HG03175 (cell line): ENCODE results near the gene PARP15.

ENCODE experiments used
- ATAC-seq: cut with Tn5 transposase; IDR thresholded peaks from one replicate; pipeline ENCODE4 v1.9.1; 2021; ENCODE audit warnings: mild to moderate bottlenecking, moderate library complexity; ENCODE audit not compliant: unreplicated experiment

PARP15 gene

DNA sequence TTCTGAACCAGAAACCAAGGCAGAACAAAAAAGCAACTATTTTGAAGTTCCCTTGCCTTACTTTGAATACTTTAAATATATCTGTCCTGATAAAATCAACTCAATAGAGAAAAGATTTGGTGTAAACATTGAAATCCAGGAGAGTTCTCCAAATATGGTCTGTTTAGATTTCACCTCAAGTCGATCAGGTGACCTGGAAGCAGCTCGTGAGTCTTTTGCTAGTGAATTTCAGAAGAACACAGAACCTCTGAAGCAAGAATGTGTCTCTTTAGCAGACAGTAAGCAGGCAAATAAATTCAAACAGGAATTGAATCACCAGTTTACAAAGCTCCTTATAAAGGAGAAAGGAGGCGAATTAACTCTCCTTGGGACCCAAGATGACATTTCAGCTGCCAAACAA lies 8.7 kb upstream of the PARP15 start:
- ATAC-seq: no peak

DNA sequence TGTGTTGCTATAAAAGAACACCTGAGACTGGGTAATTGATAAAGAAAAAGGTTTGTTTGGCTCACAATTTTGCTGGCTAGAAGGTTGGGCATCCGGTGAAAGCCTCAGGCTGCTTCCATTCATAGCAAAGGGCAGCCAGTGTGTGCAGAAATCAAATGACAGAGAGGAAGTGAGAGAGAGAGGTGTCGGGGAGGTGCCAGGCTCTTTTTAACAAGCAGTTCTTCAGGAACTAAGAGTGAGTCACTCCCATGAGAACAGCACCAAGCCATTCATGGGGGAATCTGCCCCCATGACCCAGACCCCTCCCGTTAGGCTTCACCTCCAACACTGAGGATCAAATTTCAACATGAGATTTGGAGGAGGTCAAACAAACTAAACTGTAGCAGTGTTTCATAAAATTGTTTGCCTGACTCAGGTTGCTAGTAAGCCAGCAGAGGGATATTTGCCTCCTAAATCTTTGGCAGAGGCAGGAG lies 4.5 kb upstream of the PARP15 start:
- ATAC-seq: peak; percentile 28

DNA sequence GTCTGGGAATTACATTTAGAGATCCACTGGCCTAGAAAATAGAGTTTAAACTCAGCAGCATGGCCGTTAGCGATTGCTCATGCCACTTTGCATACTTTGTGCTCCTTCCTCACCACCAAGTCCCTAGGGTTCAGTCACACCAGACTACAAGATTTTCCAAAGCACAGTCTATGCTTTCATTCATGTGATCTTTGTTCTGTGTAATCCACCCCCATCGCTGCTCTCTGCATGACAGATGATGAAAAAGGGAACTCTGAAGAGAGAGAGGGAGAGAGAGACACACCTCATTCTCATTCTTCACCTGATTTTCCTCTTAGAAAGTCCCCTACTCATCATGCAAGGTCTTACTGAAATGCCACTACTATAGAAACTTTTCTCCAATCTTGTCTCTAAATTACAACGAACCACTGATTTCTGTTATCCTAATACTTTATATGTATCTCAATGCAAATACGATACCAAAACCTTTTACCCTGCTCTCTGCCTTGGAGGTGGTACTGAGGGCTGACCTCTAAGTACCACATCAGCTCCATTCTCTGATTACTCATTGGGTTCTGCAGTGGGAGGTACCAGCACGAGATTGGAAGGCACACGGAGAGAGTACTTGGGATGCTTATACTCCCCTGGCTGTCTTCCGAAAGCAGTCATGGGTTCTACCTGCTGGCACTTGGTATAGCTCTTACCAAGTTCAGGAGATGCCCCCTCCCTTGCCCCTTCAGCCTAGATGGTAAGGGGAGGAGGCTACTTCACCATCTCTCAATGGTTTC lies 1.1 kb upstream of the PARP15 start:
- peak; percentile 90 for ATAC-seq

DNA sequence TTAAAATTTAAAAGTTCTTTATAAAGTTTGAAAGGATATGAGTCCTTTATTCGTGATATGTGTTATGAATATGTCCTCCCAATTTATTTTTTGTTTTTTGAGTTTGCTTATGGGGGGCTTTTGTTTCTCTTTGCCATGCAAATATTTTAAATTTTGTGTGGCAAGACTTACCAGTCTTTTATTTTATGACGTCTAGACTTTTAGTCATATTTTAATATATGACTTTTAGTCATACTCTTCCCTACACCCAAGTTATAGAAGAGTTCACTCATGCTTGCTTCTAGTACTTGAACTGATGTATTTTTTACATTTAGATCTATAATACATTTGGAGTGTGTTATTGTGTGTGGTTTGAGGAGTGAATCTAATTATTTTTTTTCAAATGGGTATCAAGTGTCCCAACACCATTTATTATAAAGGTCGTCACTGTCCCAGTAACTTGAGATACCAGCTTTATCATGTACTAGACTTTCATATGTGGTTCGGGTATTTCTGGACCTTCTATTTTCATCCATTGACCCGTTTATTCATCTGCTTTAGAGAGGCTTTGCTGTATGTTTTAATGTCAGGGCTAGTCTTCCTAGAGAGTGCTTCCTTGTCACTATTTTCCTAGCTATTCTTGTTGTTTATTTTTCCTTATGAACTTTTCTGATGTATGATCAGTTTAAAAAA lies 755 bp downstream of the PARP15 start:
- ATAC-seq: no peak

DNA sequence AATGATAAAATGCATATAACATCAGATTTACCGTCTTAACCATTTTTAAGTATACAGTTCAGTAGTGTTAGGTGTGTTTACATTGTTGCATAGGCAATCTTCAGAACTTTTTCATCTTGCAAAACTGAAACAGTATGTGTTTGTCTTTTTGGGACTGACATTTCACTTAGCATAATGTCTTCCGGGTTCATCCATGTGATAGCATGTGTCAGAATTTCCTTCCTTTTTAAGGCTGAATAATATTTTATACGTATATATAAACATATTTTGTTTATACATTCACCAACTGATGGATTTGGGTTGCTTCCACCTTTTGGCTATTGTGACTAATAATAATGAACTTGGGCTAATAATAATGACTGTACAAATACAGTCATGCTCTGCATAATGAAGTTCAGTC lies 3.0 kb downstream of the PARP15 start:
- ATAC-seq: no peak

DNA sequence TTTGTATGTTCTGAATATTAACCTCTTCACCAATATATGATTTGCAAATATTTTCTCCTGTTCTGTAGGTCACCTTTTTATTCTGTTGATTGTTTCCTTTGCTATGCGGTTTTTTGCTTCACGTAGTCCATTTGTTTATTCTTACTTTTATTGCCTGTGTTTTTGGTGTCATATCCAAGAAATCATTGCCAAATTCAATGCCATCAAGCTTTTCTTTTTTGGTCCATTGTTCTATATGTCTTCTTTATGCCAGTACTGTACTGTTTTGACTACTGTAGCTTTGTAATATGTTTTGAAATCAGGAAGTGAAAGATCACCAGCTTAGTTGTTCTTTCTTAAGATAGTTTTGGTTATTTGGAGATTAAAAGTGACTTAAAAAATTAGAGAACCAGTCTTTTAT lies 4.2 kb downstream of the PARP15 start:
- ATAC-seq: no peak

GRCh38 chr3:122582390-122582789 lies 4.9 kb downstream of the PARP15 start:
- ATAC-seq: no peak

DNA sequence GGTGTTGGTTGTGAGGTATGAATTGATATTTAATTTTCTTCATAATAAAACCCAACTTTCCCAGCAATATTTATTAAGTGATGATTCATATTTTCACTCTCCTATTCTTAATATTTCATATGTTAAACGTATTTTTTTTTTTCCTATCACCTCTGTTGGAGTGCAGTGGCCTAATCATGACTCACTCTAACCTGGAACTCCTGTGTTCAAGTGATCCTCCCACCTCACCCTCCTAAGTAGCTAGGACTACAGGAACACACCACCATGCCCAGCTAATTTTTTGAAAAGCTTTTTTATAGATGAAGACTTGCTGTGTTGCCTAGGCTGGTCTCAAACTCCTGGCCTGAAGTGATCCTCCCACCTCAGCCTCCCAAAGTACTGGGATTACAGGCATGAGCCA lies 8.6 kb downstream of the PARP15 start:
- ATAC-seq: no peak

DNA sequence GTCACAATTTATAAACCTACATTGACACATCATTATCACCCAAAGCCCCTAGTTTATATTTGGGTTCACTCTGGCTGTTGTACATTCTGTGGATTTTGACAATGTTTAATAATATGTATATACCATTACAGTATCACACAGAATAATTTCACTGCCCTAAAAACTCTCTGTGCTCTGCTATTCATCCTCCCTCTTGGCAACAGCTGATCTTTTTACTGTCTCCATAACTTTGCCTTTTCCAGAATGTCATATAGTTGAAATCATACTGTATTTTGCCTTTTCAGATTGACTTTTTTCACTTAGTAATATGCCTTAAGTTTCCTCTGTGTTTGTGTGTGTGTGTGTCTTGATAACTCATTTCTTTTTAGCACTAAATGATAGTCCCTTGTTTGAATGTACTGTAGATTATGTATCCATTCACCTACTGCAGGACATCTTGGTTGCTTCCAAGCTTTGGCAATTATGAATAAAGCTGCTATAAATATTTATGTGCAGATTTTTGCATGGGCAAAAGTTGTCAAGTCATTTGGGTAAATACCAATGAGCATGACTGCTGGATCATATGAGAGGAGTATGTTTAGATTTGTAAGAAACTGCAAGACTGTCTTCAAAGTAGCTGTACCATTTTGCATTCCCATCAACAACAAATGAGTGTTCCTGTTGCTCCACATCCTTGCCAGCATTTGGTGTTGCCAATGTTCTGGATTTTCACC lies 9.5 kb downstream of the PARP15 start:
- ATAC-seq: no peak

DNA sequence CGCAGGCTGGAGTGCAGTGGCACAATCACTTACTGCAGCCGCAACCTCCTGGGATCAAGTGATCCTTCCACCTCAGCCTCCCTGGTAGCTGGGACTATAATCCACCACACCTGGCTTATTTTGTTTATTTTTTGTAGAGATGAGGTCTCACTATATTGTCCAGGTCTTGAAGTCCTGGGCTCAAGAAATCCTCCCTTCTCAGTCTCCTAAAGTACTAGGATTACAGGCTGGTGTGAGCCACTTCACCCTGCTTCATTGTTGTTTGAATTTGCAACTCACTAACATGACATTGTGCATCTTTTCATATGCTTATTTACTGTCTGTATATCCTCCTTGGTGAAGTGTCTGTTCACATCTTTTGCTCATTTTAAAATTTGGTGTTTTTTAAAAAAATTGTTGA lies 10.1 kb downstream of the PARP15 start:
- no peak for ATAC-seq

DNA sequence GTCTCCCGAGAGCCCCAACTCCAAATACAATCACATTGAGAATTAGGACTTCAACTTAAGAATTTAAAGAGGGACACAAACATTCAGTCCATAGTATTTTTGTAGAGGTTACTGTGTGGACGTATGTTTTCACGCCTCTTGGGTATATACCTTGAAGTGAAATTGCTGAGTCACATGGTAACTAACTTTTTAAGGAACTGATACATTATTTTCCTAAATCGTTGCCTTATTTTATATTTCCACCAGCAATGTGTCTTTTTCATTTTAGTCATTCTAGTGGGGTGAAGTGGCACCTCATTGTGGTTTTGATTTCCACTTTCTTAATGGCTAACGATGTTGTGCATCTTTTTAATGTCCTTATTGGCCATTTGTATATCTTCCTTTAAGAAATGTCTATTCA lies 11.8 kb downstream of the PARP15 start:
- ATAC-seq: peak; percentile 85

GRCh38 chr3:122590610-122591009 lies 13.2 kb downstream of the PARP15 start:
- no peak for ATAC-seq

GRCh38 chr3:122594025-122594424 lies 16.6 kb downstream of the PARP15 start:
- ATAC-seq: no peak

- no peak for ATAC-seq
These were observed 20.7 kb downstream of the PARP15 start for GRCh38 chr3:122598151-122598550.

GRCh38 chr3:122598556-122598955 lies 21.1 kb downstream of the PARP15 start:
- no peak for ATAC-seq

DNA sequence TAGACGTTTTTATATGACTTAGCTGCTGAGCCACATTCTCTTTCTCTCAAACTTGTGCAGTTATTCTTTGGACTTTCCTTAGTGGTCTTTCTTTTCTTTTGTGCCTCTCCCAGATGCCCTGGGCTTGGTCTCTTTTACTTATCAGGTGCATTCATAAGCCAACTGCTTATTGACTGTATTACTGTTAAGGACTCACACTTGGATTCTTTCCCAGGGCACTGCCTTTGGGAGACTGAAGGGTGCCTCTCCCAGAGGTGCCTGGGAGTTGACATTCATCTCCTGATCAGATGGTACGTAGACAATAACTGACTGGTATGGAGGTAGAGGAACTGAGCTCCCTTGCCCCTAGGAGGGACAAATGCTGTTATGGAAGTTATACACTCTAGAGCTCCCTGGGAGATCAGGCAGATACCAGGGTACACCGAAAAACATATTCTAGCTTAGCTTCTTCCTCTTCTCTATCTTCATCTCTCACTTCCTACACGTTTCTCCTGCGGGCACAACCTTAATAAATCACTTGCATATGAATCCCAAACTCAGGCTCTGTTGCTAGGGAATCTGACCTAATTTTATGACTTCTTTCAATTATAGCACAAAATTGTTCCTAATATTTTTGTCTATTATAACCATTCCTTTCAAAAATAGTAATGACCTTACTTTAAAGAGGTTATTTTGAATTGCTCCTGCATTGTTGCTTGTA lies 24.7 kb downstream of the PARP15 start:
- no peak for ATAC-seq

- ATAC-seq: no peak
These were observed 25.6 kb downstream of the PARP15 start for GRCh38 chr3:122603056-122603455.

- ATAC-seq: no peak
These were observed 28.9 kb downstream of the PARP15 start for GRCh38 chr3:122606330-122606729.

- ATAC-seq: no peak
These were observed 31.5 kb downstream of the PARP15 start for GRCh38 chr3:122608916-122609315.

DNA sequence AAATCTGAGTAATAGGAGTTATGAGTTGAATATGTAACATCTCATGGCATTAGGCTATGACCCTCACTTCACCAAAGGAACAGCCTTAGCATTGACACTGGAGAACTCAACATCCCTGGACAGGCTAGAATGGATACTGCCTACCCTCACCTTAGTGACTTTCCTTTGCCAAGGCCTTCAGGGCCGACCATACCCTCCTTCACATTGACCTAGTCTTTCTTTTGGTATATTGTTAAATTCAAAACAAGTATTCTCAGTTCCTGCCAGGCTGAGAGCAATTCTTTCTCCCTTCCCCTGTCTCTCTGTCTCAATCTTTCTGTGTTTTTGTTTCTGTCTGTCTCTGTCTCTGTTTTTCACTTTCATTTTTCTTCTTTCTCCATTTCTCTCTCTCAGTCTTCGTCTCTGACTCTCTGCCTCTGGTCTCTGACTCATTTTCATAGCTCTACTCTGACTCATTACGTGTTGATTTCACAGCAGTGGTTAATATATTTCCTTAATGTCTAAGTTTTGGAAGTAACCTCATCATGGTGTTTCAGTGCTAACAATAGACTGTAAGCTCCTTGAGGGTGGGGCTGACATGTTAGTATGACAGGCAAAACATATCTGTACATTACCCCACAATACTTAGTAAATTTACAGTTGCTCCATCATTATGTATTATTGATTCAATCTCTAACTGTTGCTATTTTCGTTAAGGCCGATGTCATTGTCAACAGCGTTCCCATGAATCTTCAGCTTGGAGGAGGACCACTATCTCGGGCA lies 32.5 kb downstream of the PARP15 start:
- ATAC-seq: peak; percentile 96
